HepG2 (cell line): ENCODE measurements around the gene MYO1E. TPM values are rescaled to one million over a fixed set of nuclear protein-coding genes. Genes with fewer than 3 reads are reported as not detected.

Experiments used
- MED13 ChIP-seq: sonication (generic); formaldehyde crosslinking; IDR thresholded peaks from 2 replicates; pipeline ENCODE4 v1.5.0; 2020; ENCODE audit warnings: missing genetic modification reagents
- PLRG1 ChIP-seq: fragments of 450-650 bp; conservative IDR thresholded peaks from 2 replicates; pipeline ENCODE4 v1.6.1; 2016
- SRY ChIP-seq: sonication (generic); formaldehyde crosslinking; IDR thresholded peaks from 2 replicates; pipeline ENCODE4 v1.8.0; 2022; ENCODE audit warnings: mild to moderate bottlenecking, missing genetic modification reagents
- TEAD3 ChIP-seq: optimal IDR thresholded peaks from 2 replicates; pipeline ENCODE3; 2016; ENCODE audit warnings: borderline replicate concordance
- ZNF556 ChIP-seq: sonication (generic); formaldehyde crosslinking; IDR thresholded peaks from 2 replicates; pipeline ENCODE4 v1.4.0; 2020; ENCODE audit warnings: mild to moderate bottlenecking, missing genetic modification reagents, borderline replicate concordance
- ZNF746 ChIP-seq: sonication (generic); formaldehyde crosslinking; IDR thresholded peaks from 2 replicates; pipeline ENCODE4 v1.8.0; 2022; ENCODE audit warnings: mild to moderate bottlenecking, missing genetic modification reagents
- ZNF766 ChIP-seq: sonication (generic); formaldehyde crosslinking; IDR thresholded peaks from 2 replicates; pipeline ENCODE4 v1.5.0; 2020; ENCODE audit warnings: missing genetic modification reagents, borderline replicate concordance
- ZNF781 ChIP-seq: sonication (generic); formaldehyde crosslinking; IDR thresholded peaks from 2 replicates; pipeline ENCODE4 v1.5.1; 2020; ENCODE audit warnings: borderline replicate concordance, mild to moderate bottlenecking, missing genetic modification reagents; ENCODE audit errors: not compliant biosample characterization
- polyA plus RNA-seq, 8 experiments: library from polyadenylated mRNA; depleted of rRNA in 3 of 8; stranded (reverse) in 7 of 8; unstranded in 1 of 8; fragments of >200 nt; fragmentation: Illumina TruSeq in 4 of 8; extraction: Trizol in 4 of 8; gene quantifications; 2 replicates each; pipeline versions ENCODE4 v1.2.1 to v1.2.3, GENCODE V29; 2011 to 2016; ENCODE audit warnings: low read depth in 4 of 8, missing spikeins in 1 of 8, mixed read lengths in 1 of 8; ENCODE audit not compliant: insufficient read depth in 1 of 8
- total RNA-seq, 5 experiments: library from RNA; depleted of rRNA; stranded (reverse); fragments of >200 nt; fragmentation: Illumina TruSeq; extraction: Trizol; gene quantifications; 2 replicates each; pipeline ENCODE4 v1.2.3, GENCODE V29; 2016; ENCODE audit warnings: low read depth in 1 of 5
- TF ChIP-seq, protein P1 (sequence below): sonication (generic); formaldehyde crosslinking; IDR thresholded peaks from 2 replicates; pipeline ENCODE4 v1.8.1; 2023; ENCODE audit warnings: mild to moderate bottlenecking, missing genetic modification reagents
- TF ChIP-seq, protein P2 (sequence below): sonication (generic); formaldehyde crosslinking; IDR thresholded peaks from 2 replicates; pipeline ENCODE4 v1.4.0; 2020; ENCODE audit warnings: missing genetic modification reagents
- TF ChIP-seq, protein P3 (sequence below): sonication (generic); formaldehyde crosslinking; IDR thresholded peaks from 2 replicates; pipeline ENCODE4 v1.4.0; 2020; ENCODE audit warnings: low read depth, mild to moderate bottlenecking, missing genetic modification reagents
- TF ChIP-seq, protein P4 (sequence below): IDR thresholded peaks from 2 replicates; pipeline ENCODE4 v1.6.1; 2016; ENCODE audit warnings: low read depth
- TF ChIP-seq, protein P5 (sequence below): sonication (generic); formaldehyde crosslinking; IDR thresholded peaks from 2 replicates; pipeline ENCODE4 v1.5.1; 2020; ENCODE audit warnings: missing genetic modification reagents, mild to moderate bottlenecking, borderline replicate concordance
- TF ChIP-seq, protein P6 (sequence below): sonication (generic); formaldehyde crosslinking; conservative IDR thresholded peaks from 2 replicates; pipeline ENCODE4 v1.4.0; 2020; ENCODE audit warnings: mild to moderate bottlenecking, missing genetic modification reagents, moderate library complexity

The MYO1E gene
- total and polyA plus RNA-seq, 2 of the 13 experiments (the other 11 are each of a cell fraction or from before 2014, with no cell fraction given): 15.7 to 25.1 TPM

DNA sequence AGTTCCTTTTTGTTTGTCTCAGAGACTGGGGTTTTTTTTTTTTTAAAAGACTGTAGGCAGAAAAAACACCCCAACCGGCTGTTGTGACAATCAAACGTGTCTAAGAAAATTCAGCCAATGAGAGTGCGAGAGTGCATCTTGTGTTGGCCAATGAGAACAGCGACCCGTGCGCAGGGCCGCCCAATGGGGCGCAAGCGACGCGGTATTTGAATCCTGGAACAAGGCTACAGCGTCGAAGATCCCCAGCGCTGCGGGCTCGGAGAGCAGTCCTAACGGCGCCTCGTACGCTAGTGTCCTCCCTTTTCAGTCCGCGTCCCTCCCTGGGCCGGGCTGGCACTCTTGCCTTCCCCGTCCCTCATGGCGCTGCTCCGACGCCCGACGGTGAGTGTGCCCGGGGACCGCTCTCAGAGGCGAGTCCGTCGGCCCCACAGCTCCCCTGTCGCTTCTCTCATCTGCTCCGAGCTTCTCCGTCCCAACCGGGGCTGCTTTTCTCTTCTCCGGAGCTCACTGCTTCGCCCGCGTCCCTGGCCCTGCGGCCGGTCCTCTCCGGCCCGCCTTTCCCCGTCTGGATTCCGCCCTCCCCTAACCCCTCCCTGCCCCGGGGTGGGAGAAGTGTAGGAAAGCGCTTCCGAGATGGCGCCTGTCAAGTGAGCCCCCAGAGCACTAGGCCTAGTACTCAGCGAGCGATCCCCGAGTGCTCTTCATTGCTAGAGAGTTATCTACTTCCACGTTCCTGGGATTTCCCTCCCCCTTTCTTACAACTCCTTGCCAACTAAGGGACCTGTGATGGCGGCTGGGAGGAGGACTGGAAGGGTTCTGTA lies 267.5 kb downstream of the MYO1E start, which contains the start of gene CCNB2 (continued):
- TF ChIP-seq ZNF556 (CRISPR knock-in tag) (no peak), TEAD3 (peak; percentile 44), SRY (CRISPR knock-in tag) (no peak), PLRG1 (no peak), ZNF781 (CRISPR knock-in tag) (peak; percentile 91), ZNF746 (CRISPR knock-in tag) (no peak), MED13 (CRISPR knock-in tag) (peak; percentile 80), ZNF766 (CRISPR knock-in tag) (0 out of 2 replicates have a peak, but pooled peaks have one; percentile 70)
- TF ChIP-seq, protein P1, sequence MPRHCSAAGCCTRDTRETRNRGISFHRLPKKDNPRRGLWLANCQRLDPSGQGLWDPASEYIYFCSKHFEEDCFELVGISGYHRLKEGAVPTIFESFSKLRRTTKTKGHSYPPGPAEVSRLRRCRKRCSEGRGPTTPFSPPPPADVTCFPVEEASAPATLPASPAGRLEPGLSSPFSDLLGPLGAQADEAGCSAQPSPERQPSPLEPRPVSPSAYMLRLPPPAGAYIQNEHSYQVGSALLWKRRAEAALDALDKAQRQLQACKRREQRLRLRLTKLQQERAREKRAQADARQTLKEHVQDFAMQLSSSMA (CRISPR knock-in tag): 0 out of 2 replicates have a peak, but pooled peaks have one; percentile 45
- TF ChIP-seq, protein P2, sequence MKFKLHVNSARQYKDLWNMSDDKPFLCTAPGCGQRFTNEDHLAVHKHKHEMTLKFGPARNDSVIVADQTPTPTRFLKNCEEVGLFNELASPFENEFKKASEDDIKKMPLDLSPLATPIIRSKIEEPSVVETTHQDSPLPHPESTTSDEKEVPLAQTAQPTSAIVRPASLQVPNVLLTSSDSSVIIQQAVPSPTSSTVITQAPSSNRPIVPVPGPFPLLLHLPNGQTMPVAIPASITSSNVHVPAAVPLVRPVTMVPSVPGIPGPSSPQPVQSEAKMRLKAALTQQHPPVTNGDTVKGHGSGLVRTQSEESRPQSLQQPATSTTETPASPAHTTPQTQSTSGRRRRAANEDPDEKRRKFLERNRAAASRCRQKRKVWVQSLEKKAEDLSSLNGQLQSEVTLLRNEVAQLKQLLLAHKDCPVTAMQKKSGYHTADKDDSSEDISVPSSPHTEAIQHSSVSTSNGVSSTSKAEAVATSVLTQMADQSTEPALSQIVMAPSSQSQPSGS (CRISPR knock-in tag): peak; percentile 55; the same call in 1 of the 2 replicates
- TF ChIP-seq, protein P3, sequence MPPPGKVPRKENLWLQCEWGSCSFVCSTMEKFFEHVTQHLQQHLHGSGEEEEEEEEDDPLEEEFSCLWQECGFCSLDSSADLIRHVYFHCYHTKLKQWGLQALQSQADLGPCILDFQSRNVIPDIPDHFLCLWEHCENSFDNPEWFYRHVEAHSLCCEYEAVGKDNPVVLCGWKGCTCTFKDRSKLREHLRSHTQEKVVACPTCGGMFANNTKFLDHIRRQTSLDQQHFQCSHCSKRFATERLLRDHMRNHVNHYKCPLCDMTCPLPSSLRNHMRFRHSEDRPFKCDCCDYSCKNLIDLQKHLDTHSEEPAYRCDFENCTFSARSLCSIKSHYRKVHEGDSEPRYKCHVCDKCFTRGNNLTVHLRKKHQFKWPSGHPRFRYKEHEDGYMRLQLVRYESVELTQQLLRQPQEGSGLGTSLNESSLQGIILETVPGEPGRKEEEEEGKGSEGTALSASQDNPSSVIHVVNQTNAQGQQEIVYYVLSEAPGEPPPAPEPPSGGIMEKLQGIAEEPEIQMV (CRISPR knock-in tag): no peak
- TF ChIP-seq, protein P4, sequence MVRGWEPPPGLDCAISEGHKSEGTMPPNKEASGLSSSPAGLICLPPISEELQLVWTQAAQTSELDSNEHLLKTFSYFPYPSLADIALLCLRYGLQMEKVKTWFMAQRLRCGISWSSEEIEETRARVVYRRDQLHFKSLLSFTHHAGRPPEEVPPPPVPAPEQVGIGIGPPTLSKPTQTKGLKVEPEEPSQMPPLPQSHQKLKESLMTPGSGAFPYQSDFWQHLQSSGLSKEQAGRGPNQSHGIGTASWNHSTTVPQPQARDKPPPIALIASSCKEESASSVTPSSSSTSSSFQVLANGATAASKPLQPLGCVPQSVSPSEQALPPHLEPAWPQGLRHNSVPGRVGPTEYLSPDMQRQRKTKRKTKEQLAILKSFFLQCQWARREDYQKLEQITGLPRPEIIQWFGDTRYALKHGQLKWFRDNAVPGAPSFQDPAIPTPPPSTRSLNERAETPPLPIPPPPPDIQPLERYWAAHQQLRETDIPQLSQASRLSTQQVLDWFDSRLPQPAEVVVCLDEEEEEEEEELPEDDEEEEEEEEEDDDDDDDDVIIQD (CRISPR knock-in tag): no peak
- TF ChIP-seq, protein P5, sequence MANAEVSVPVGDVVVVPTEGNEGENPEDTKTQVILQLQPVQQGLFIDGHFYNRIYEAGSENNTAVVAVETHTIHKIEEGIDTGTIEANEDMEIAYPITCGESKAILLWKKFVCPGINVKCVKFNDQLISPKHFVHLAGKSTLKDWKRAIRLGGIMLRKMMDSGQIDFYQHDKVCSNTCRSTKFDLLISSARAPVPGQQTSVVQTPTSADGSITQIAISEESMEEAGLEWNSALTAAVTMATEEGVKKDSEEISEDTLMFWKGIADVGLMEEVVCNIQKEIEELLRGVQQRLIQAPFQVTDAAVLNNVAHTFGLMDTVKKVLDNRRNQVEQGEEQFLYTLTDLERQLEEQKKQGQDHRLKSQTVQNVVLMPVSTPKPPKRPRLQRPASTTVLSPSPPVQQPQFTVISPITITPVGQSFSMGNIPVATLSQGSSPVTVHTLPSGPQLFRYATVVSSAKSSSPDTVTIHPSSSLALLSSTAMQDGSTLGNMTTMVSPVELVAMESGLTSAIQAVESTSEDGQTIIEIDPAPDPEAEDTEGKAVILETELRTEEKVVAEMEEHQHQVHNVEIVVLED (CRISPR knock-in tag): peak; percentile 29; the same call in 1 of the 2 replicates
- TF ChIP-seq, protein P6, sequence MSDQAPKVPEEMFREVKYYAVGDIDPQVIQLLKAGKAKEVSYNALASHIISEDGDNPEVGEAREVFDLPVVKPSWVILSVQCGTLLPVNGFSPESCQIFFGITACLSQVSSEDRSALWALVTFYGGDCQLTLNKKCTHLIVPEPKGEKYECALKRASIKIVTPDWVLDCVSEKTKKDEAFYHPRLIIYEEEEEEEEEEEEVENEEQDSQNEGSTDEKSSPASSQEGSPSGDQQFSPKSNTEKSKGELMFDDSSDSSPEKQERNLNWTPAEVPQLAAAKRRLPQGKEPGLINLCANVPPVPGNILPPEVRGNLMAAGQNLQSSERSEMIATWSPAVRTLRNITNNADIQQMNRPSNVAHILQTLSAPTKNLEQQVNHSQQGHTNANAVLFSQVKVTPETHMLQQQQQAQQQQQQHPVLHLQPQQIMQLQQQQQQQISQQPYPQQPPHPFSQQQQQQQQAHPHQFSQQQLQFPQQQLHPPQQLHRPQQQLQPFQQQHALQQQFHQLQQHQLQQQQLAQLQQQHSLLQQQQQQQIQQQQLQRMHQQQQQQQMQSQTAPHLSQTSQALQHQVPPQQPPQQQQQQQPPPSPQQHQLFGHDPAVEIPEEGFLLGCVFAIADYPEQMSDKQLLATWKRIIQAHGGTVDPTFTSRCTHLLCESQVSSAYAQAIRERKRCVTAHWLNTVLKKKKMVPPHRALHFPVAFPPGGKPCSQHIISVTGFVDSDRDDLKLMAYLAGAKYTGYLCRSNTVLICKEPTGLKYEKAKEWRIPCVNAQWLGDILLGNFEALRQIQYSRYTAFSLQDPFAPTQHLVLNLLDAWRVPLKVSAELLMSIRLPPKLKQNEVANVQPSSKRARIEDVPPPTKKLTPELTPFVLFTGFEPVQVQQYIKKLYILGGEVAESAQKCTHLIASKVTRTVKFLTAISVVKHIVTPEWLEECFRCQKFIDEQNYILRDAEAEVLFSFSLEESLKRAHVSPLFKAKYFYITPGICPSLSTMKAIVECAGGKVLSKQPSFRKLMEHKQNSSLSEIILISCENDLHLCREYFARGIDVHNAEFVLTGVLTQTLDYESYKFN (CRISPR knock-in tag): no peak
